Measurements from ENCODE around the gene KCNQ5. TPM values are rescaled to one million over a fixed set of nuclear protein-coding genes. Genes with fewer than 3 reads are reported as not detected.

KCNQ5 gene
- total RNA-seq, 1 experiment from 2014 or later, result 2.0 TPM

DNA sequence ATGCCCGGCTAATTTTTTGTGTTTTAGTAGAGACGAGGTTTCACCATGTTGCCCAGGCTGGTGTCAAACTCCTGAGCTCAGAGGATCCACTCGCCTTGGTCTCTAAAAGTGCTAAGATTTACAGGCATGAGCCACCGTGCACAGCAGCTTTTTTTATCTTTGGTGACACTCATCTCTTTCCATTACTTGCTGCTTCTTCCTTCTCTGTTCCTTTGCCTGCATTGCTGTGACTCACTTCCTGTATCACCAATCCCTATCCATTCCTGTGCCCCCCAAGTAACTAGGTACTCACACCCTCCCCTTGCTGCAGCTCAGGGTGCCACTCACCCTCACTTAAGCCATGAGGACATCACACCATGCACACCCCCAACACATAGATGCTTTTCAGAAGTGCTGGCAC lies 578.9 kb downstream of the KCNQ5 start:
- H3K4me3 Mint-ChIP-seq, result no peak overlapping the region

DNA sequence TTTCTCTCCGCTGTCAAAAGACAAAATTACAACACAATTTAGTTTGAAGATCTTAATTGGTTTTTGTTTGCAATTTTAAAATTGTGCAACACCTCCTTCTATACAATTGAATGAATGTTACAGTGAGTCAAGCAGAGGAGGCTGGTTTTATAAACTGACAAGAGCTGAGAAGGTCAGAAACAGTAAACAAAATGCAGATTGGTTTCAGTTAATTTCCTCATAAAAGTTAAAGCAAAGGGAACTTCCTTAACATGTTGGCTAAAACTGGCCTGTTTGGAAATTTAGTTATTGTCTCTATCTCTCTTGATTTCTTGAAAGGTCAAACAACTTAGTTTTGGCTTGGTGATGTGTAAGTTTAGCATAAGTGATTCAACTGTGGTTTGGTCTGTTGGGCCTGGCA lies 581.2 kb downstream of the KCNQ5 start:
- ATAC-seq, result no peak
- no peak overlapping the region for H3K27ac Mint-ChIP-seq
- H3K9me3 Mint-ChIP-seq, result peaks cover 20% of the 10 kb centered on the region
- DNase-seq (ENCODE audit: low spot score), result no peak
- H3K4me1 Mint-ChIP-seq, result peaks cover 32% of the 10 kb centered on the region
- no peak for TF ChIP-seq ETV6 (CRISPR knock-in tag; IDR thresholded peaks at IDR 0.05)
- TF ChIP-seq, protein P1, sequence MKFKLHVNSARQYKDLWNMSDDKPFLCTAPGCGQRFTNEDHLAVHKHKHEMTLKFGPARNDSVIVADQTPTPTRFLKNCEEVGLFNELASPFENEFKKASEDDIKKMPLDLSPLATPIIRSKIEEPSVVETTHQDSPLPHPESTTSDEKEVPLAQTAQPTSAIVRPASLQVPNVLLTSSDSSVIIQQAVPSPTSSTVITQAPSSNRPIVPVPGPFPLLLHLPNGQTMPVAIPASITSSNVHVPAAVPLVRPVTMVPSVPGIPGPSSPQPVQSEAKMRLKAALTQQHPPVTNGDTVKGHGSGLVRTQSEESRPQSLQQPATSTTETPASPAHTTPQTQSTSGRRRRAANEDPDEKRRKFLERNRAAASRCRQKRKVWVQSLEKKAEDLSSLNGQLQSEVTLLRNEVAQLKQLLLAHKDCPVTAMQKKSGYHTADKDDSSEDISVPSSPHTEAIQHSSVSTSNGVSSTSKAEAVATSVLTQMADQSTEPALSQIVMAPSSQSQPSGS (CRISPR knock-in tag; IDR thresholded peaks at IDR 0.05; ENCODE audit: borderline replicate concordance, low read depth), result no peak
- TF ChIP-seq ZNF396 (CRISPR knock-in tag; IDR thresholded peaks at IDR 0.05; ENCODE audit: borderline replicate concordance), result no peak
- TF ChIP-seq TP53 (CRISPR knock-in tag; IDR thresholded peaks at IDR 0.05), result no peak
- TF ChIP-seq FOXJ3 (CRISPR knock-in tag; IDR thresholded peaks at IDR 0.05; ENCODE audit: borderline replicate concordance), result no peak
- no peak for TF ChIP-seq TCF7 (CRISPR knock-in tag; IDR thresholded peaks at IDR 0.05; ENCODE audit: low read depth)
- TF ChIP-seq, protein P2, sequence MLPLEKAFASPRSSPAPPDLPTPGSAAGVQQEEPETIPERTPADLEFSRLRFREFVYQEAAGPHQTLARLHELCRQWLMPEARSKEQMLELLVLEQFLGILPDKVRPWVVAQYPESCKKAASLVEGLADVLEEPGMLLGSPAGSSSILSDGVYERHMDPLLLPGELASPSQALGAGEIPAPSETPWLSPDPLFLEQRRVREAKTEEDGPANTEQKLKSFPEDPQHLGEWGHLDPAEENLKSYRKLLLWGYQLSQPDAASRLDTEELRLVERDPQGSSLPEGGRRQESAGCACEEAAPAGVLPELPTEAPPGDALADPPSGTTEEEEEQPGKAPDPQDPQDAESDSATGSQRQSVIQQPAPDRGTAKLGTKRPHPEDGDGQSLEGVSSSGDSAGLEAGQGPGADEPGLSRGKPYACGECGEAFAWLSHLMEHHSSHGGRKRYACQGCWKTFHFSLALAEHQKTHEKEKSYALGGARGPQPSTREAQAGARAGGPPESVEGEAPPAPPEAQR (CRISPR knock-in tag; IDR thresholded peaks at IDR 0.05), result no peak
- TF ChIP-seq FOXK1 (CRISPR knock-in tag; IDR thresholded peaks at IDR 0.05), result no peak
- TF ChIP-seq, protein P3, sequence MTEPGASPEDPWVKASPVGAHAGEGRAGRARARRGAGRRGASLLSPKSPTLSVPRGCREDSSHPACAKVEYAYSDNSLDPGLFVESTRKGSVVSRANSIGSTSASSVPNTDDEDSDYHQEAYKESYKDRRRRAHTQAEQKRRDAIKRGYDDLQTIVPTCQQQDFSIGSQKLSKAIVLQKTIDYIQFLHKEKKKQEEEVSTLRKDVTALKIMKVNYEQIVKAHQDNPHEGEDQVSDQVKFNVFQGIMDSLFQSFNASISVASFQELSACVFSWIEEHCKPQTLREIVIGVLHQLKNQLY (CRISPR knock-in tag; IDR thresholded peaks at IDR 0.05), result no peak
- no peak for TF ChIP-seq PRRX2 (CRISPR knock-in tag; IDR thresholded peaks at IDR 0.05)
- TF ChIP-seq ATF1 (CRISPR knock-in tag; IDR thresholded peaks at IDR 0.05), result no peak
- TF ChIP-seq EMX1 (CRISPR knock-in tag; IDR thresholded peaks at IDR 0.05), result no peak
- TF ChIP-seq, protein P4, sequence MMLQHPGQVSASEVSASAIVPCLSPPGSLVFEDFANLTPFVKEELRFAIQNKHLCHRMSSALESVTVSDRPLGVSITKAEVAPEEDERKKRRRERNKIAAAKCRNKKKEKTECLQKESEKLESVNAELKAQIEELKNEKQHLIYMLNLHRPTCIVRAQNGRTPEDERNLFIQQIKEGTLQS (CRISPR knock-in tag; conservative IDR thresholded peaks at IDR 0.05), result no peak
- TF ChIP-seq CBFB (CRISPR knock-in tag; IDR thresholded peaks at IDR 0.05; ENCODE audit: low read depth), result no peak
- no peak for TF ChIP-seq GRHL2 (CRISPR knock-in tag; IDR thresholded peaks at IDR 0.05; ENCODE audit: insufficient replicate concordance, severe bottlenecking)
- no peak overlapping the region for H3K4me3 Mint-ChIP-seq
- H3K27me3 Mint-ChIP-seq (ENCODE audit: low read depth), result no peaks in the 10 kb centered on the region
- CTCF ChIA-PET, result interaction anchor here (1.2 kb wide), 1 partner anchor 123 kb away, joined by 3 read pairs; no protein-coding TSS in a partner anchor
- POLR2A ChIA-PET, result no interaction called here
- H3K36me3 Mint-ChIP-seq, result peaks cover 16% of the 10 kb centered on the region

More for the DNA sequence above, 578.9 kb downstream of the KCNQ5 start:
- DNase-seq (ENCODE audit: low spot score) (no peak), ATAC-seq (no peak)
- no peaks in the 10 kb centered on the region for H3K27me3 Mint-ChIP-seq (ENCODE audit: low read depth)
- H3K4me1 Mint-ChIP-seq, result peaks cover 46% of the 10 kb centered on the region
- ChIA-PET POLR2A (no interaction called here), CTCF (no interaction called here)
- no peak overlapping the region for H3K27ac Mint-ChIP-seq
- H3K36me3 Mint-ChIP-seq, result peaks cover 1% of the 10 kb centered on the region
- TF ChIP-seq FOXJ3 (CRISPR knock-in tag; IDR thresholded peaks at IDR 0.05; ENCODE audit: borderline replicate concordance), result no peak
- TF ChIP-seq, protein P5, sequence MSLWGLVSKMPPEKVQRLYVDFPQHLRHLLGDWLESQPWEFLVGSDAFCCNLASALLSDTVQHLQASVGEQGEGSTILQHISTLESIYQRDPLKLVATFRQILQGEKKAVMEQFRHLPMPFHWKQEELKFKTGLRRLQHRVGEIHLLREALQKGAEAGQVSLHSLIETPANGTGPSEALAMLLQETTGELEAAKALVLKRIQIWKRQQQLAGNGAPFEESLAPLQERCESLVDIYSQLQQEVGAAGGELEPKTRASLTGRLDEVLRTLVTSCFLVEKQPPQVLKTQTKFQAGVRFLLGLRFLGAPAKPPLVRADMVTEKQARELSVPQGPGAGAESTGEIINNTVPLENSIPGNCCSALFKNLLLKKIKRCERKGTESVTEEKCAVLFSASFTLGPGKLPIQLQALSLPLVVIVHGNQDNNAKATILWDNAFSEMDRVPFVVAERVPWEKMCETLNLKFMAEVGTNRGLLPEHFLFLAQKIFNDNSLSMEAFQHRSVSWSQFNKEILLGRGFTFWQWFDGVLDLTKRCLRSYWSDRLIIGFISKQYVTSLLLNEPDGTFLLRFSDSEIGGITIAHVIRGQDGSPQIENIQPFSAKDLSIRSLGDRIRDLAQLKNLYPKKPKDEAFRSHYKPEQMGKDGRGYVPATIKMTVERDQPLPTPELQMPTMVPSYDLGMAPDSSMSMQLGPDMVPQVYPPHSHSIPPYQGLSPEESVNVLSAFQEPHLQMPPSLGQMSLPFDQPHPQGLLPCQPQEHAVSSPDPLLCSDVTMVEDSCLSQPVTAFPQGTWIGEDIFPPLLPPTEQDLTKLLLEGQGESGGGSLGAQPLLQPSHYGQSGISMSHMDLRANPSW (CRISPR knock-in tag; conservative IDR thresholded peaks at IDR 0.05; ENCODE audit: low read depth), result no peak
- TF ChIP-seq, protein P6, sequence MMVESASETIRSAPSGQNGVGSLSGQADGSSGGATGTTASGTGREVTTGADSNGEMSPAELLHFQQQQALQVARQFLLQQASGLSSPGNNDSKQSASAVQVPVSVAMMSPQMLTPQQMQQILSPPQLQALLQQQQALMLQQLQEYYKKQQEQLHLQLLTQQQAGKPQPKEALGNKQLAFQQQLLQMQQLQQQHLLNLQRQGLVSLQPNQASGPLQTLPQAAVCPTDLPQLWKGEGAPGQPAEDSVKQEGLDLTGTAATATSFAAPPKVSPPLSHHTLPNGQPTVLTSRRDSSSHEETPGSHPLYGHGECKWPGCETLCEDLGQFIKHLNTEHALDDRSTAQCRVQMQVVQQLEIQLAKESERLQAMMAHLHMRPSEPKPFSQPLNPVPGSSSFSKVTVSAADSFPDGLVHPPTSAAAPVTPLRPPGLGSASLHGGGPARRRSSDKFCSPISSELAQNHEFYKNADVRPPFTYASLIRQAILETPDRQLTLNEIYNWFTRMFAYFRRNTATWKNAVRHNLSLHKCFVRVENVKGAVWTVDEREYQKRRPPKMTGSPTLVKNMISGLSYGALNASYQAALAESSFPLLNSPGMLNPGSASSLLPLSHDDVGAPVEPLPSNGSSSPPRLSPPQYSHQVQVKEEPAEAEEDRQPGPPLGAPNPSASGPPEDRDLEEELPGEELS (CRISPR knock-in tag; IDR thresholded peaks at IDR 0.05), result no peak
- TF ChIP-seq TEAD4 (CRISPR knock-in tag; IDR thresholded peaks at IDR 0.05), result no peak
- TF ChIP-seq, protein P7, sequence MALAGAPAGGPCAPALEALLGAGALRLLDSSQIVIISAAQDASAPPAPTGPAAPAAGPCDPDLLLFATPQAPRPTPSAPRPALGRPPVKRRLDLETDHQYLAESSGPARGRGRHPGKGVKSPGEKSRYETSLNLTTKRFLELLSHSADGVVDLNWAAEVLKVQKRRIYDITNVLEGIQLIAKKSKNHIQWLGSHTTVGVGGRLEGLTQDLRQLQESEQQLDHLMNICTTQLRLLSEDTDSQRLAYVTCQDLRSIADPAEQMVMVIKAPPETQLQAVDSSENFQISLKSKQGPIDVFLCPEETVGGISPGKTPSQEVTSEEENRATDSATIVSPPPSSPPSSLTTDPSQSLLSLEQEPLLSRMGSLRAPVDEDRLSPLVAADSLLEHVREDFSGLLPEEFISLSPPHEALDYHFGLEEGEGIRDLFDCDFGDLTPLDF (CRISPR knock-in tag; IDR thresholded peaks at IDR 0.05), result no peak
- TF ChIP-seq, protein P8, sequence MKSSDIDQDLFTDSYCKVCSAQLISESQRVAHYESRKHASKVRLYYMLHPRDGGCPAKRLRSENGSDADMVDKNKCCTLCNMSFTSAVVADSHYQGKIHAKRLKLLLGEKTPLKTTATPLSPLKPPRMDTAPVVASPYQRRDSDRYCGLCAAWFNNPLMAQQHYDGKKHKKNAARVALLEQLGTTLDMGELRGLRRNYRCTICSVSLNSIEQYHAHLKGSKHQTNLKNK (CRISPR knock-in tag; IDR thresholded peaks at IDR 0.05), result no peak
- peaks cover under 1% of the 10 kb centered on the region; the same call in 1 of the 2 replicates for H3K9me3 Mint-ChIP-seq

Measured in WTC11 (cell line).